Thyroid gland (tissue), 4 donors: ENCODE measurements around the gene NUDT16L1.

ENCODE experiments used
- POLR2A ChIP-seq, 2 donors: fragments of 450-650 bp; IDR thresholded peaks; one replicate each; pipeline ENCODE4 v1.6.1; 2017; ENCODE audit warnings: antibody characterized with exemption in 2 of 2, mild to moderate bottlenecking in 2 of 2, moderate library complexity in 1 of 2
- TF ChIP-seq, protein P1 (sequence below), 6 experiments: fragments of 200-600 bp in 3 of 6; fragments of 450-650 bp in 3 of 6; sonication (generic) in 3 of 6; IDR thresholded peaks; one replicate each; pipeline ENCODE4 v1.5.1; 2016 to 2019; ENCODE audit warnings: antibody characterized with exemption in 6 of 6, mild to moderate bottlenecking in 2 of 6, inconsistent platforms in 1 of 6, moderate library complexity in 1 of 6

DNA sequence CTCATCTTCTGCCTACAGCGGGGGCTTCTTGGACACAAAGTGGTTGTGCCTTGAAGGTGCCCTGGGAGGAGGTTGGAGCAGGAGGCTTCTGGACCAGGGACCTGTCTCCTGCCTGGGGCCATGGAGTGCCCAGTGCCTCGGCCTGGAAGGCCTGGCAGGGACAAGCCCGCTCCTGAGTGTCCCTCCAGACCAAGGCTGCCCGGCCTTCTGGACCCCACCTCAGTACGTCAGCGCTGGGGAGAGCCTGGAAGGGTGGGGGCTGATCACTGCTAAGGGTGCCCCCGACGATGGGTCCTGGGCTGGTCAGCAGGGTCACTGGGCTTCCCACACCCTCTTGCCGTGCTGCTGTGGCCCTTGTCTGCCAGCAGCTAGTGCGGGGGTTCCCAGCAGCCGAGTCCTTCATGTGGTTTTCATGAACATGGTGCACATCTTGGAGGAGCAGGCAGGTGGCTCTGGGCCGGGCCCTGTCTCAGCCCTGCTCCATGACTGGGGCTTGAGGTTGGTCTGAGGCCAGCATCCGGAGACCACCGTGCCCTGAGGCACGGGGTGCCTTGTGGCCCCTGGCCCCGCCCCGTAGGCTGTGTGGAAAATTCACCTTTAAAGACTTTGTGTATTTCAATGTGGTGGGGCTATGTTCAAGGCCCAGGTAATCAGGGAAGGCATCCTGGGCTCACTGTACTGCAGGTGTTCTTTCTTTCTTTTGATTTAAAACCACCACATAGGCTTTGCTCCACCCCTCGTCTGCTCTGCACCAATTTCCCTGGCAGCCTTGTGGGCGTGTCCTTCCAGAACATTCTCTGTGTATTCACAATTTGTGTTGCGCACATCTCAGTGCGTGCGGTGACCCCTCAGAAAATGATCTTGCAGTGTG lies 46.4 kb upstream of the NUDT16L1 start:
- TF ChIP-seq, protein P1, sequence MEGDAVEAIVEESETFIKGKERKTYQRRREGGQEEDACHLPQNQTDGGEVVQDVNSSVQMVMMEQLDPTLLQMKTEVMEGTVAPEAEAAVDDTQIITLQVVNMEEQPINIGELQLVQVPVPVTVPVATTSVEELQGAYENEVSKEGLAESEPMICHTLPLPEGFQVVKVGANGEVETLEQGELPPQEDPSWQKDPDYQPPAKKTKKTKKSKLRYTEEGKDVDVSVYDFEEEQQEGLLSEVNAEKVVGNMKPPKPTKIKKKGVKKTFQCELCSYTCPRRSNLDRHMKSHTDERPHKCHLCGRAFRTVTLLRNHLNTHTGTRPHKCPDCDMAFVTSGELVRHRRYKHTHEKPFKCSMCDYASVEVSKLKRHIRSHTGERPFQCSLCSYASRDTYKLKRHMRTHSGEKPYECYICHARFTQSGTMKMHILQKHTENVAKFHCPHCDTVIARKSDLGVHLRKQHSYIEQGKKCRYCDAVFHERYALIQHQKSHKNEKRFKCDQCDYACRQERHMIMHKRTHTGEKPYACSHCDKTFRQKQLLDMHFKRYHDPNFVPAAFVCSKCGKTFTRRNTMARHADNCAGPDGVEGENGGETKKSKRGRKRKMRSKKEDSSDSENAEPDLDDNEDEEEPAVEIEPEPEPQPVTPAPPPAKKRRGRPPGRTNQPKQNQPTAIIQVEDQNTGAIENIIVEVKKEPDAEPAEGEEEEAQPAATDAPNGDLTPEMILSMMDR (IDR thresholded peaks at IDR 0.05) = no peak
- no peak for TF ChIP-seq POLR2A (IDR thresholded peaks at IDR 0.05)
